ENCODE results near the gene SPART. TPM values are rescaled to one million over a fixed set of nuclear protein-coding genes. Genes with fewer than 3 reads are reported as not detected.

Gene SPART
- total and polyA plus RNA-seq, 9 donors, result 59.5 to 141 (median 98.1) TPM

DNA sequence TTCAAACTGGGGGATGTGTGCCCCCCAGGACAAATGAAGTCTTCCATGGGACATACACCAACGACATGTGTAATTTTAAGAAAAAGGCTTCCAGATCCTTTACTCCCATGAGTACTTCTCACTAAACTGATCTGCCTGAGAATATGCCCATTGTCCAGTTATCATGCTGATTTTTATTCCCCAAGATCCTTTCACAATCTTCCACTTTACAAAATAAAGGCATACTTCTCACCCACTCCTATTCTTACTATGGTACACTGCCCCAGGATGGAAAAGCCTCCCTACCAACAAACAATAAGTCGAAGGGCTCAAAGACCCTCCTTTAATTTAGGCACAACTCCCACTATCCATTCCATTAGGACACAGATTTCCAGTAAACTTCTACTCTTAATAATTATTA lies 3.5 kb downstream of the SPART start:
- no peaks in the 10 kb centered on the region for H3K36me3 ChIP-seq
- no peak overlapping the region for H3K4me3 ChIP-seq
- H3K9me3 ChIP-seq, result no peaks in the 10 kb centered on the region
- no peak for DNase-seq
- WGBS, 3 donors, result 66 to 90% (median 78%) methylated on average over 2 of the region's 2 CpGs
- no peak for TF ChIP-seq EP300 (IDR thresholded peaks at IDR 0.05)
- TF ChIP-seq, protein P1, sequence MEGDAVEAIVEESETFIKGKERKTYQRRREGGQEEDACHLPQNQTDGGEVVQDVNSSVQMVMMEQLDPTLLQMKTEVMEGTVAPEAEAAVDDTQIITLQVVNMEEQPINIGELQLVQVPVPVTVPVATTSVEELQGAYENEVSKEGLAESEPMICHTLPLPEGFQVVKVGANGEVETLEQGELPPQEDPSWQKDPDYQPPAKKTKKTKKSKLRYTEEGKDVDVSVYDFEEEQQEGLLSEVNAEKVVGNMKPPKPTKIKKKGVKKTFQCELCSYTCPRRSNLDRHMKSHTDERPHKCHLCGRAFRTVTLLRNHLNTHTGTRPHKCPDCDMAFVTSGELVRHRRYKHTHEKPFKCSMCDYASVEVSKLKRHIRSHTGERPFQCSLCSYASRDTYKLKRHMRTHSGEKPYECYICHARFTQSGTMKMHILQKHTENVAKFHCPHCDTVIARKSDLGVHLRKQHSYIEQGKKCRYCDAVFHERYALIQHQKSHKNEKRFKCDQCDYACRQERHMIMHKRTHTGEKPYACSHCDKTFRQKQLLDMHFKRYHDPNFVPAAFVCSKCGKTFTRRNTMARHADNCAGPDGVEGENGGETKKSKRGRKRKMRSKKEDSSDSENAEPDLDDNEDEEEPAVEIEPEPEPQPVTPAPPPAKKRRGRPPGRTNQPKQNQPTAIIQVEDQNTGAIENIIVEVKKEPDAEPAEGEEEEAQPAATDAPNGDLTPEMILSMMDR (IDR thresholded peaks at IDR 0.05), result no peak
- H3K27me3 ChIP-seq, result no peaks in the 10 kb centered on the region
- H3K27ac ChIP-seq, result no peak overlapping the region
- peaks cover 8% of the 10 kb centered on the region for H3K4me1 ChIP-seq (ENCODE audit: insufficient read depth)
- intact Hi-C loops (cut with DNase I), result no loop called here

DNA sequence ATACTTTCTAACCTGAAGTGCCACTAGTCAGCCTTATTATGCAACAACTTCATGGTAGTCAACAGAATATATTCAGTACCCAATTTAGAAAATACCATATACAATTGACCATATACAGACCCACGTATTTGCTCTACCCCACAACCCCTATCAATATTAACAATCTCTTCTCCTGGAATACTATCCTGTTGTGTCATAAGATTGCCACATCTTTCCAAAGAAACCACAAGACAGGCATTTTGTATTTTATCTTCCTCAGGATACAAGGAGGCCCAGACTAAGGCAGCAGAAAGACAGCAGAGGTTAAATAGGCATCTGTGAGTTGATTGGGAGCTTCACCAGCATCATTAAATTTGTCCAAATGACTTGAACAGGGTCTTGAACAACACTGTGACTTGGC lies 4.5 kb downstream of the SPART start:
- no peaks in the 10 kb centered on the region for H3K36me3 ChIP-seq
- H3K9me3 ChIP-seq, result no peaks in the 10 kb centered on the region
- peaks cover 13% of the 10 kb centered on the region for H3K4me1 ChIP-seq (ENCODE audit: insufficient read depth)
- no peak for DNase-seq
- H3K27me3 ChIP-seq, result no peaks in the 10 kb centered on the region
- H3K27ac ChIP-seq, result no peak overlapping the region
- no peak overlapping the region for H3K4me3 ChIP-seq
- intact Hi-C loops (cut with DNase I), result no loop called here
- TF ChIP-seq, protein P1 (IDR thresholded peaks at IDR 0.05), result no peak
- TF ChIP-seq POLR2A (IDR thresholded peaks at IDR 0.05) (no peak), EP300 (IDR thresholded peaks at IDR 0.05) (no peak)
- WGBS, 3 donors, result 59 to 76% (median 73%) methylated on average over 1 of the region's 1 CpG

DNA sequence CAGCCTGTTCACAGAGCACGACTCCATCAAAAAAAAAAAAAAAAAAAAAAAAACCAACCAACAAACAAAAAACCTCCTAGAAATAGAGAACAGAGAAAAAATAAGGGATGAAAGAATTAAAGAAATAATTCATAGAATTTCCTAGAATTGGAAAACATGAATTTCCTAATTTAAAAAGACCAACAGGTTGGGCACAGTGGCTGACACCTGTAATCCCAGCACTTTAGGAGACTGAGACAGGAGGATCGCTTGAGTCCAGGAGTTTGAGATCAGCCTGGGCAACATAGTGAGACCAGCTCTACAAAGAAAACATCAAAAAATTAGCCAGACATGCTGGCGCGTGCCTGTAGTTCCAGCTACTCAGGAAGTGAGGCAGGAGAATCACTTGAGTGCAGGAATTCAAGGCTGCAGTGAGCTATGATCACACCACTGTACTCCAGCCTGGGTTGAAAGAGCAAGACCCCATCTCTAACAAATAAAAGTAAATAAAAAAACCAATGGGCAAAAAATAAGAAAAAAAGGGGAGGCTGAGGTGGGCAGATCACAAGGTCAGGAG lies 6.5 kb downstream of the SPART start:
- Histone ChIP-seq H3K9me3 (no peaks in the 10 kb centered on the region), H3K27me3 (no peaks in the 10 kb centered on the region), H3K27ac (no peak overlapping the region), H3K4me3 (no peak overlapping the region), H3K36me3 (no peaks in the 10 kb centered on the region), H3K4me1 (ENCODE audit: insufficient read depth) (peaks cover 14% of the 10 kb centered on the region)
- WGBS, 3 donors, result 86 to 94% (median 92%) methylated on average over 4 of the region's 4 CpGs
- DNase-seq, result no peak
- TF ChIP-seq EP300 (IDR thresholded peaks at IDR 0.05) (no peak), POLR2A (IDR thresholded peaks at IDR 0.05) (no peak)
- TF ChIP-seq, protein P1 (IDR thresholded peaks at IDR 0.05), result no peak
- intact Hi-C loops (cut with DNase I), result no loop called here

DNA sequence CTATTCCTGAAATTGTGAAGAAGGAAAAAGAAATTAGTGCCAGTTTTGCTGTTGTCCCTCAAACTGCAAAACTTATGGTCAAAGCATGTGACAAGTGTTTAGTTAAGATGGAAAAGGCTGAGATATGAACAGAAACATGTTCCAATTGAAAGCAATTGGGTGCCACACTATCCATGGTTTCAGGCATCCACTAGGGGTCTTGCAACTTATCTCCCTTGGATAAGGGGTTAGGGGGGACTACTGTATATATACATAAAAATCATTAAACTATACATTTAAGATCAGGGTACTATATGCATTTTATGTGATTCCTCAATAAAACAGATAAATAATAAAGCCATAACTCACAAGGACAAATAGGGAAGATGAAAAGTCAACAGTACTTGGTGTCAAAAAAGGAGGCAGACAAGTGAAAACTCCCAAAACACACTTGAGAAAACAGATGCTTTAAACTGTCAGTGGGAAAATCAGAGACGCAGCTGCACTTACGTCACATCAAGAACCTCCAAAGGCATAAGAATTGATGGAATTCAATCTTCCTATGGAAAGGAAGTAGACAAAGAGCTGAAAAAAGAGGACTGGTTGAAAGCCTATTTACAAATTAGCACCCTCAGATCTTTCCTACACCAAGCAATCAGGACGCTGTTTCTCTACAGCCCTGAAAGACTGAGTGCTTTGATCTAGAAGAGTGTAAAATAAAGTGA lies 8.1 kb downstream of the SPART start:
- Histone ChIP-seq H3K9me3 (no peaks in the 10 kb centered on the region), H3K4me3 (peak overlapping the region; percentile 5), H3K27me3 (no peaks in the 10 kb centered on the region), H3K4me1 (ENCODE audit: insufficient read depth) (peaks cover 16% of the 10 kb centered on the region), H3K36me3 (no peaks in the 10 kb centered on the region), H3K27ac (no peak overlapping the region)
- intact Hi-C loops (cut with DNase I), result no loop called here
- DNase-seq, result no peak
- 76 to 85% (median 81%) methylated on average over 3 of the region's 3 CpGs for WGBS, 3 donors
- TF ChIP-seq EP300 (IDR thresholded peaks at IDR 0.05), result no peak
- TF ChIP-seq POLR2A (IDR thresholded peaks at IDR 0.05), result no peak
- TF ChIP-seq, protein P1 (IDR thresholded peaks at IDR 0.05), result no peak

Measured in ovary (tissue), 9 donors.